KMS-11 (cell line): ENCODE measurements around the gene CEND1.

Experiments
- H2AFZ ChIP-seq: fragments of 200-600 bp; sonication (generic); 2 replicates; pipeline ENCODE4 v1.6.1; 2016; ENCODE audit warnings: antibody characterized with exemption, mixed run types, low read depth
- H3K27ac ChIP-seq: fragments of 200-600 bp; sonication (generic); 2 replicates; pipeline ENCODE4 v1.6.1; 2016; ENCODE audit warnings: mild to moderate bottlenecking, mixed run types
- H3K27me3 ChIP-seq: fragments of 200-600 bp; sonication (generic); 2 replicates; pipeline ENCODE4 v1.6.1; 2017; ENCODE audit warnings: mild to moderate bottlenecking, low read depth, mixed run types, moderate library complexity; ENCODE audit not compliant: insufficient read depth
- H3K36me3 ChIP-seq: fragments of 200-600 bp; sonication (generic); 2 replicates; pipeline ENCODE4 v1.6.1; 2017; ENCODE audit warnings: mild to moderate bottlenecking, mixed run types; ENCODE audit not compliant: insufficient read depth
- H3K4me1 ChIP-seq: fragments of 200-600 bp; sonication (generic); 2 replicates; pipeline ENCODE4 v1.6.1; 2016; ENCODE audit warnings: mild to moderate bottlenecking, low read depth, mixed run types; ENCODE audit not compliant: poor library complexity, severe bottlenecking
- H3K4me2 ChIP-seq: fragments of 200-600 bp; sonication (generic); 2 replicates; pipeline ENCODE4 v1.7.0; 2016; ENCODE audit warnings: mild to moderate bottlenecking, mixed run types
- H3K4me3 ChIP-seq: fragments of 200-600 bp; sonication (generic); IDR thresholded peaks from 2 replicates; pipeline ENCODE4 v1.6.1; 2017; ENCODE audit warnings: low read depth, low read length, mixed read lengths; ENCODE audit not compliant: insufficient read depth
- H3K79me2 ChIP-seq: fragments of 200-600 bp; sonication (generic); 2 replicates; pipeline ENCODE4 v1.6.1; 2016; ENCODE audit warnings: low read depth, mixed run types; ENCODE audit not compliant: insufficient read depth
- H3K9ac ChIP-seq: fragments of 200-600 bp; sonication (generic); 2 replicates; pipeline ENCODE4 v1.6.1; 2016; ENCODE audit warnings: mild to moderate bottlenecking, mixed run types
- H4K20me1 ChIP-seq: fragments of 200-600 bp; sonication (generic); 2 replicates; pipeline ENCODE4 v1.6.1; 2016; ENCODE audit warnings: mild to moderate bottlenecking, mixed run types; ENCODE audit not compliant: insufficient read depth
- TF ChIP-seq, protein P1 (sequence below): fragments of 200-600 bp; sonication (generic); conservative IDR thresholded peaks from 2 replicates; pipeline ENCODE4 v1.6.1; 2017; ENCODE audit warnings: low read depth, mild to moderate bottlenecking, antibody characterized with exemption, low read length, moderate library complexity, mixed read lengths

The CEND1 gene

DNA sequence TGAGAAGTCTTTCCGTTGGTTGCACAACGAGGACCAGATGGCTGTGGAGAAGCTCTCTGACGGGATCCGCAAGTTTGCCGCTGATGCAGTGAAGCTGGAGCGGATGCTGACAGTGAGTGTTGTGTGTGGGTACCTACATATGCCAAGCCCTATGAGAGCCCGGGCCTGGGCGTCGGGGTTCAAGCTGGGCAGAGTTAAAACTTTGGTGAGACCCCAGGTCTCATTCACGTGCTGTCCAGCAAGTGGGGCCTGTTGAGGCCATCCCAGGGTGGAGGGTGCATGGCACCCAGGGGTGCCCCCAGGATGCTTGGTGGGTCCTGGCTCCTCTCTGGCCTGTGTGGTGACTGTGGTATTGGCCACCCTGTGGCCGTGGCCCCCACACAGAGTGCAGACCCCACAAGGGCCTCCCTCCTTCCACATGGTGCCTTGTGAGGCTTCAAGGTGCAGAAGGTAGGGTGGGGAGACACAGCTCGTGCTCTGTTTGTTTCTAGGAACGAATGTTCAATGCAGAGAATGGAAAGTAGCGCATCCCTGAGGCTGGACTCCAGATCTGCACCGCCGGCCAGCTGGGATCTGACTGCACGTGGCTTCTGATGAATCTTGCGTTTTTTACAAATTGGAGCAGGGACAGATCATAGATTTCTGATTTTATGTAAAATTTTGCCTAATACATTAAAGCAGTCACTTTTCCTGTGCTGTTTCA is 25.4 kb downstream of the CEND1 start:
- Histone ChIP-seq H3K27ac (no peak overlapping the region), H2AFZ (no peak overlapping the region)

DNA sequence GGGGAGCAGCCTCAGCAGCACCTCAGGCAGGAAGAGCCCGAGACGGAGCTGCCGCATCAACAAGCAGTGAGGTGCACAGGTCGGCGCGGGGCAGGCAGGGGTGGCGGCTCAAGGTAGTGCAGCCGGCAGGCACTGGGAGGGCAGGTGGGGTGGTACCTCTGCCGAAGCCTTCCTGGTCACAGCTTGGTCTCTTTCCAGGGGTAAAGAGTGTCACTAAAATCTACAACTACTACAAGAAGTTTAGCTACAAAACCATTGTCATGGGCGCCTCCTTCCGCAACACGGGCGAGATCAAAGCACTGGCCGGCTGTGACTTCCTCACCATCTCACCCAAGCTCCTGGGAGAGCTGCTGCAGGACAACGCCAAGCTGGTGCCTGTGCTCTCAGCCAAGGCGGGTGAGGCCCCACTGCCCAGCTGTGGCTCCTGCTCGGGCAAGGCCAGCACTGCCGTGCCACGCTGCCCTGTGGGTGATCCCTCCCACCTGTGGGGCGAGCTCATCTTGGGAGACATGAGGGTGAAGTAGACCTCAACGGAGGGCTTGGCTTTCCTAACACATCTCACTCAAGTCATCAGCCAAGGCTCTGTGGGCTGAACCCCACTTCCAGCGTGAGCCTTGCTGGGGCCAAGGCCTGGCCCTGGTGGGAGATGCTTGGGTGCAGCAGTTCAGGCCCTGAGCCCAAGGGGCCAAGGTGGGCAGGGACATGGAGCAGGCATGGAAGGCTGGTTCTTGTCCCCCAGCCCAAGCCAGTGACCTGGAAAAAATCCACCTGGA is 26.2 kb downstream of the CEND1 start:
- H3K4me3 ChIP-seq: no peak overlapping the region
- H3K36me3 ChIP-seq: peaks cover 10% of the 10 kb centered on the region; the same call in 1 of the 2 replicates
- H2AFZ ChIP-seq: no peak overlapping the region
- TF ChIP-seq, protein P1, sequence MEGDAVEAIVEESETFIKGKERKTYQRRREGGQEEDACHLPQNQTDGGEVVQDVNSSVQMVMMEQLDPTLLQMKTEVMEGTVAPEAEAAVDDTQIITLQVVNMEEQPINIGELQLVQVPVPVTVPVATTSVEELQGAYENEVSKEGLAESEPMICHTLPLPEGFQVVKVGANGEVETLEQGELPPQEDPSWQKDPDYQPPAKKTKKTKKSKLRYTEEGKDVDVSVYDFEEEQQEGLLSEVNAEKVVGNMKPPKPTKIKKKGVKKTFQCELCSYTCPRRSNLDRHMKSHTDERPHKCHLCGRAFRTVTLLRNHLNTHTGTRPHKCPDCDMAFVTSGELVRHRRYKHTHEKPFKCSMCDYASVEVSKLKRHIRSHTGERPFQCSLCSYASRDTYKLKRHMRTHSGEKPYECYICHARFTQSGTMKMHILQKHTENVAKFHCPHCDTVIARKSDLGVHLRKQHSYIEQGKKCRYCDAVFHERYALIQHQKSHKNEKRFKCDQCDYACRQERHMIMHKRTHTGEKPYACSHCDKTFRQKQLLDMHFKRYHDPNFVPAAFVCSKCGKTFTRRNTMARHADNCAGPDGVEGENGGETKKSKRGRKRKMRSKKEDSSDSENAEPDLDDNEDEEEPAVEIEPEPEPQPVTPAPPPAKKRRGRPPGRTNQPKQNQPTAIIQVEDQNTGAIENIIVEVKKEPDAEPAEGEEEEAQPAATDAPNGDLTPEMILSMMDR: no peak
- H4K20me1 ChIP-seq: no peaks in the 10 kb centered on the region
- peaks cover 14% of the 10 kb centered on the region for H3K4me1 ChIP-seq
- no peak overlapping the region for H3K4me2 ChIP-seq
- no peaks in the 10 kb centered on the region for H3K27me3 ChIP-seq
- no peak overlapping the region for H3K9ac ChIP-seq
- H3K27ac ChIP-seq: no peak overlapping the region
- H3K79me2 ChIP-seq: no peaks in the 10 kb centered on the region; the same call in 1 of the 2 replicates

More for the DNA sequence above, 25.4 kb downstream of the CEND1 start:
- Histone ChIP-seq H3K36me3 (peaks cover 10% of the 10 kb centered on the region; the same call in 1 of the 2 replicates), H3K27me3 (no peaks in the 10 kb centered on the region), H3K4me2 (no peak overlapping the region), H3K9ac (no peak overlapping the region), H4K20me1 (no peaks in the 10 kb centered on the region), H3K4me1 (peaks cover 14% of the 10 kb centered on the region), H3K4me3 (no peak overlapping the region), H3K79me2 (no peaks in the 10 kb centered on the region; the same call in 1 of the 2 replicates)
- TF ChIP-seq, protein P1: no peak

DNA sequence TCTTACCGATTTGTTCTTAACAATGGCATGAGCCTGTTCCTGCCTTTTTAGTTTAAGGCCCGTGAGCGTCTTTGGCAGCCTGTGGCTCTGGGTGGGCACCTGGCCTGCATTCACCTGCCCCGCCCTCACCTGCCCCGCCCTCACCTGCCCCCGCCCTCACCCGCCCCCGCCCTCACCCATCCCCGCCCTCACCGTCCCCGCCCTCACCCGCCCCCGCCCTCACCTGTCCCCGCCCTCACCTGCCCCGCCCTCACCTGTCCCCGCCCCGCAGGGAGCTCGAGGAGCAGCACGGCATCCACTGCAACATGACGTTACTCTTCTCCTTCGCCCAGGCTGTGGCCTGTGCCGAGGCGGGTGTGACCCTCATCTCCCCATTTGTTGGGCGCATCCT is 26.8 kb downstream of the CEND1 start:
- Histone ChIP-seq H3K27me3 (no peaks in the 10 kb centered on the region), H3K27ac (no peak overlapping the region; the same call in 1 of the 2 replicates), H3K4me3 (no peak overlapping the region), H3K36me3 (peaks cover 10% of the 10 kb centered on the region; the same call in 1 of the 2 replicates), H3K9ac (no peak overlapping the region), H4K20me1 (no peaks in the 10 kb centered on the region), H3K79me2 (no peaks in the 10 kb centered on the region; the same call in 1 of the 2 replicates), H2AFZ (no peak overlapping the region), H3K4me2 (no peak overlapping the region), H3K4me1 (peaks cover 14% of the 10 kb centered on the region)
- TF ChIP-seq, protein P1: no peak

DNA sequence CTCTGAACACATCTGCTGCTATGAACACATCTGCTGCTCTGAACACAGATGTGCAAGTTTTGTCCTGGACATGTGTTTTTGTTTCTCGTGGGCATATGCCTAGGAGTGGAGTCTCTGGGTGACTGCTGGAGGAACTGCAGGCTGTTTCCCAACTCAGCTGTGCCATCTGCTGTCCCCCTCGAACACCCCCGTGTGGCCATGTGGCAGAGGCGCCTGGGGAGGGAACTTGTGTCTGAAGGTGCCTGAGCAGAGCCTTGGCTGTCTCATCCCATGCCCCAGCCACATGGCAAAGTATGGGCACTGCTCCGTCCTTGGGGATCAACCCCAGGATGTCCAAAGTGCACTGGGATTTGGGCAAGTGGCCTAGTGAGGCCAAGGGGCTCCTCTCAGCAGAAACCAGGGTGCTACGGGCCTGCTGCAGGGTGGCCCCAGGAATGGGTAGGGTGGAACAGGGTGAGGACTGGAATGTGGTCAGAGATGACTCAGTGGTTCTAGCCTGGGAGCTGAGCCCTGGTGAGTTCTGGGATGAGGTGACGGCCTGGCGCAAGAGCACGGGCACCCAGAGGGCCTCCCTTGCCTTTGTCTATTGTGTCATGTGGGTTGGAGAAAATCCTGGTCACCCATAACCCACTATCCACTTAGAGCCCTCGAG is 27.3 kb downstream of the CEND1 start:
- peaks cover 2% of the 10 kb centered on the region; the same call in 1 of the 2 replicates for H3K79me2 ChIP-seq
- no peak overlapping the region for H3K9ac ChIP-seq
- H4K20me1 ChIP-seq: no peaks in the 10 kb centered on the region
- H3K4me3 ChIP-seq: no peak overlapping the region
- H2AFZ ChIP-seq: no peak overlapping the region
- TF ChIP-seq, protein P1: no peak
- H3K4me1 ChIP-seq: peaks cover 14% of the 10 kb centered on the region
- H3K27me3 ChIP-seq: no peaks in the 10 kb centered on the region
- peaks cover 10% of the 10 kb centered on the region; the same call in 1 of the 2 replicates for H3K36me3 ChIP-seq
- H3K27ac ChIP-seq: peak overlapping the region; percentile 15; the same call in 1 of the 2 replicates
- no peak overlapping the region for H3K4me2 ChIP-seq
